Lower lobe of right lung (tissue), 2 donors: ENCODE measurements around the gene SIT1. TPM values are rescaled to one million over a fixed set of nuclear protein-coding genes. Genes with fewer than 3 reads are reported as not detected.

Source experiments
- ATAC-seq, 2 donors: fragments of 200-7000 bp; cut with Tn5 transposase; one replicate each; pipeline ENCODE4 v1.9.1; 2020 to 2022; ENCODE audit warnings: mild to moderate bottlenecking in 2 of 2, moderate library complexity in 2 of 2
- DNase-seq: peaks from one replicate; pipeline ENCODE4 v3.0.0-alpha.2; 2020
- H3K27ac ChIP-seq: fragments of 200-600 bp; one replicate; pipeline ENCODE4 v1.8.0; 2022
- H3K27me3 ChIP-seq: fragments of 200-600 bp; one replicate; pipeline ENCODE4 v1.8.0; 2022; ENCODE audit warnings: low read depth
- H3K36me3 ChIP-seq: fragments of 200-600 bp; one replicate; pipeline ENCODE4 v1.8.0; 2022; ENCODE audit warnings: mild to moderate bottlenecking
- H3K4me1 ChIP-seq: fragments of 200-600 bp; one replicate; pipeline ENCODE4 v1.8.0; 2022
- H3K4me3 ChIP-seq: fragments of 200-600 bp; one replicate; pipeline ENCODE4 v1.8.0; 2022; ENCODE audit warnings: mild to moderate bottlenecking
- H3K9me3 ChIP-seq: fragments of 200-600 bp; one replicate; pipeline ENCODE4 v1.8.0; 2022
- CTCF ChIP-seq: fragments of 200-600 bp; IDR thresholded peaks from one replicate; pipeline ENCODE4 v1.8.0; 2022; ENCODE audit warnings: antibody characterized with exemption, mild to moderate bottlenecking
- intact Hi-C: fragments of 100-400 bp; cut with DNase I; formaldehyde crosslinking; loops from one replicate; pipeline ENCODE4 v1.11.0; 2022
- long read RNA-seq: library from polyadenylated mRNA; unstranded; transcript quantifications from one replicate; pipeline ENCODE4 v2.0.0, GENCODE V29; 2021
- total RNA-seq: library from RNA; stranded (reverse); fragmentation: NEBNext Ultra II Directional; extraction: Animal tissue kit (Norgen Biotek cat#: 25700); gene quantifications from one replicate; pipeline ENCODE4 v1.2.1, GENCODE V29; 2021
- donor health status: DM: no; HTN: yes; CAD: no; lungs with severe emphysema.

SIT1 gene
- 1.5 TPM for total RNA-seq
- long read RNA-seq, partial matches to known transcripts, result 0 of 3 reads
- long read RNA-seq, other reads (novel, unspliced or antisense), result 1 of 3 reads

- intact Hi-C loops, result no loop called here
- Histone ChIP-seq H3K27ac (peak within 1 kb of the TSS; percentile 49), H3K27me3 (no peaks in the 10 kb centered on the region), H3K4me3 (peak within 1 kb of the TSS; percentile 34), H3K9me3 (no peaks in the 10 kb centered on the region), H3K4me1 (peaks cover 42% of the 10 kb centered on the region), H3K36me3 (no peaks in the 10 kb centered on the region)
- TF ChIP-seq CTCF, result no peak
- no peak for DNase-seq
- ATAC-seq, result no peak
Measured at GRCh38 chr9:35650341-35651158, at the start of gene SIT1. Gene SIT1, minus strand, starts transcription at chr9:35650931. Its CDS starts 78 bp downstream, at chr9:35650853.

- Histone ChIP-seq H3K9me3 (no peaks in the 10 kb centered on the region), H3K27ac (no peak overlapping the region), H3K4me1 (peaks cover 15% of the 10 kb centered on the region), H3K4me3 (no peak overlapping the region), H3K36me3 (peaks cover 95% of the 10 kb centered on the region), H3K27me3 (no peaks in the 10 kb centered on the region)
- ATAC-seq (no peak), DNase-seq (no peak)
- no peak for TF ChIP-seq CTCF
- intact Hi-C loops, result no loop called here
Measured at GRCh38 chr9:35700031-35700430, 49.3 kb upstream of the SIT1 start.

- peaks cover 77% of the 10 kb centered on the region for H3K36me3 ChIP-seq
- no peaks in the 10 kb centered on the region for H3K9me3 ChIP-seq
- no peak overlapping the region for H3K27ac ChIP-seq
- TF ChIP-seq CTCF, result no peak
- H3K27me3 ChIP-seq, result no peaks in the 10 kb centered on the region
- intact Hi-C loops, result no loop called here
- H3K4me1 ChIP-seq, result peaks cover 15% of the 10 kb centered on the region
- H3K4me3 ChIP-seq, result no peak overlapping the region
- no peak for DNase-seq
- ATAC-seq, result no peak
Measured at GRCh38 chr9:35698231-35698630, 47.5 kb upstream of the SIT1 start.

GRCh38 chr9:35697486-35697885 lies 46.8 kb upstream of the SIT1 start:
- H3K27ac ChIP-seq, result peak overlapping the region; percentile 73
- no peak overlapping the region for H3K4me3 ChIP-seq
- ATAC-seq (peak in 1 of 2 donors; percentile 5), DNase-seq (no peak)
- intact Hi-C loops, result no loop called here
- H3K27me3 ChIP-seq, result no peaks in the 10 kb centered on the region
- no peaks in the 10 kb centered on the region for H3K9me3 ChIP-seq
- H3K36me3 ChIP-seq, result peaks cover 69% of the 10 kb centered on the region
- peaks cover 15% of the 10 kb centered on the region for H3K4me1 ChIP-seq
- no peak for TF ChIP-seq CTCF

GRCh38 chr9:35696520-35697215 lies 45.9 kb upstream of the SIT1 start:
- peak; percentile 61 for DNase-seq
- Histone ChIP-seq H3K27me3 (no peaks in the 10 kb centered on the region), H3K4me3 (no peak overlapping the region), H3K36me3 (peaks cover 61% of the 10 kb centered on the region), H3K4me1 (peaks cover 16% of the 10 kb centered on the region), H3K27ac (peak overlapping the region; percentile 73), H3K9me3 (no peaks in the 10 kb centered on the region)
- intact Hi-C loops, result no loop called here
- peak; percentile 94 for TF ChIP-seq CTCF
- peak; percentile 88 for ATAC-seq
